ENCODE measurements around the gene UBL7. TPM values are rescaled to one million over a fixed set of nuclear protein-coding genes. Genes with fewer than 3 reads are reported as not detected.

The UBL7 gene
- total and polyA plus RNA-seq, 2 donors (not counting 1 experiment from before 2014, with no cell fraction given) = 44.4 to 73.9 TPM

DNA sequence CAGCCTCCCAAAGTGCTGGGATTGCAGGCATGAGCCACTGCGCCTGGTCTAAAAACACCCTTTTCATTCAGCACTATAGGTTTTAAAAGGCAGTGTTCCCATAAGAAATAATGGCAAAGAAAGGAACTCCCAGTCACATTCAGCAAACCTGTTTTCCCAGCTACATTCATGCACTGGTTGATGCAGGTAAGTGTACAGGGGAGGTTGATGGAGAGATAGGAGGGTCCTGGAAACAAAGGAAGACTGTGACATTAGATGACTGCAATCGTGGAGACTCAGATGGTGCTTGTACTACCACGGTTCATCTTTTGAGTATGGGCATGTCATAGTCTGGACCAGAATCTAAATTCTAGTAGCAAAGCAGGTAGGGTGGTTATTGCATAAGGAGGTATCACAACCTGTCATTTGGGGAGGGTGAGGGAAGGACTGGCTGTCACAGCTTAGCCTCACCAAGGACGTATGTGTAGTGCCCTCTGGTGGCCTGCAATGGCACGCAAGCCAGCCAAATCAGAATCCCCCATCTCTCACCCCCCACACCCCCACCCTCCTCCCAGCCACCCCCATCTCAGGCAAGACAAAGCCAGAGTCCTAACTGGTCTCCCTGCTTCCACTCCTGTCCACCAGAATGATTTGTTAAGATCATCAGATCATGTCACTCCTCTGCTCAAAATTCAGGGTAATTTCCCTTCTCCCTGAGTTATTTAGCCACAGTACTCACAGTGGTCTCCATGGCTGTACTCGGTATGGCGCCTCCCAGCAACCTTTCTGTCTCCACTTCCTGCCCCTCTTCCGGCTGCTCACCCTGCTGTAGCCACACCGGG, 28.8 kb upstream of the UBL7 start:
- Mint-ChIP-seq H3K27ac (no peak overlapping the region), H3K9me3 (ENCODE audit: insufficient read depth) (no peaks in the 10 kb centered on the region), H3K4me1 (peaks cover 11% of the 10 kb centered on the region), H3K27me3 (no peaks in the 10 kb centered on the region), H3K4me3 (peak overlapping the region; percentile 13)
- H3K9ac ChIP-seq (ENCODE audit: low read length) = no peak overlapping the region
- WGBS (ENCODE audit: insufficient coverage) = 12% methylated on average over 6 of the region's 9 CpGs
- peak; percentile 82 for DNase-seq
- peak overlapping the region; percentile 63 for H2AFZ ChIP-seq (ENCODE audit: insufficient read depth, low read depth, low read length, poor library complexity, severe bottlenecking)
- intact Hi-C loops (cut with micrococcal nuclease) = loop anchor here (1.0 to 5.0 kb wide), 3 partner anchors 51 to 116 kb away; partner anchors contain the start of gene ARID3B
- no peaks in the 10 kb centered on the region for H4K20me1 ChIP-seq (ENCODE audit: control insufficient read depth, insufficient read depth, low read length, poor library complexity, severe bottlenecking)
- peaks cover 0 to 5% of the 10 kb centered on the region in 2 experiments for H3K36me3 ChIP-seq (replicated peaks in 1 of 2; ENCODE audit: control extremely low read depth in 1 of 2, control insufficient read depth in 1 of 2, extremely low read depth in 1 of 2, insufficient read depth in 2 of 2, low read length in 1 of 2)
- H3K4me1 ChIP-seq (ENCODE audit: control insufficient read depth in 2 of 2, insufficient read depth in 2 of 2, low read length in 2 of 2) = peaks cover 10% of the 10 kb centered on the region in 2 donors
- ChIA-PET CTCF (interaction anchor here (0.7 to 4.4 kb wide), 21 partner anchors 10 to 138 kb away, joined by 3 to 44 read pairs (median 4); partner anchors contain the start of gene UBL7), POLR2A (no interaction called here)
- peak; percentile 96 for ATAC-seq (ENCODE audit: low read depth)
- no peak overlapping the region for H3K4me3 ChIP-seq (ENCODE audit: control extremely low read depth in 1 of 5, extremely low read depth in 1 of 5, insufficient read depth in 1 of 5, low read depth in 2 of 5, low read length in 4 of 5)
- no peaks in the 10 kb centered on the region for H3K27me3 ChIP-seq (replicated peaks in 1 of 4; ENCODE audit: control extremely low read depth in 1 of 4, control insufficient read depth in 3 of 4, insufficient read depth in 4 of 4, low read length in 3 of 4)
- H3K9me3 ChIP-seq (ENCODE audit: control extremely low read depth in 1 of 3, control insufficient read depth in 2 of 3, insufficient read depth in 1 of 3, low read length in 2 of 3) = no peaks in the 10 kb centered on the region
- TF ChIP-seq, protein P1, sequence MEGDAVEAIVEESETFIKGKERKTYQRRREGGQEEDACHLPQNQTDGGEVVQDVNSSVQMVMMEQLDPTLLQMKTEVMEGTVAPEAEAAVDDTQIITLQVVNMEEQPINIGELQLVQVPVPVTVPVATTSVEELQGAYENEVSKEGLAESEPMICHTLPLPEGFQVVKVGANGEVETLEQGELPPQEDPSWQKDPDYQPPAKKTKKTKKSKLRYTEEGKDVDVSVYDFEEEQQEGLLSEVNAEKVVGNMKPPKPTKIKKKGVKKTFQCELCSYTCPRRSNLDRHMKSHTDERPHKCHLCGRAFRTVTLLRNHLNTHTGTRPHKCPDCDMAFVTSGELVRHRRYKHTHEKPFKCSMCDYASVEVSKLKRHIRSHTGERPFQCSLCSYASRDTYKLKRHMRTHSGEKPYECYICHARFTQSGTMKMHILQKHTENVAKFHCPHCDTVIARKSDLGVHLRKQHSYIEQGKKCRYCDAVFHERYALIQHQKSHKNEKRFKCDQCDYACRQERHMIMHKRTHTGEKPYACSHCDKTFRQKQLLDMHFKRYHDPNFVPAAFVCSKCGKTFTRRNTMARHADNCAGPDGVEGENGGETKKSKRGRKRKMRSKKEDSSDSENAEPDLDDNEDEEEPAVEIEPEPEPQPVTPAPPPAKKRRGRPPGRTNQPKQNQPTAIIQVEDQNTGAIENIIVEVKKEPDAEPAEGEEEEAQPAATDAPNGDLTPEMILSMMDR (IDR thresholded peaks at IDR 0.05) = peak; percentile 78
- no peak for TF ChIP-seq EZH2 (IDR thresholded peaks at IDR 0.05; ENCODE audit: borderline replicate concordance, insufficient read depth, low read depth, low read length, poor library complexity, severe bottlenecking)
- no peaks in the 10 kb centered on the region for H3K79me2 ChIP-seq (ENCODE audit: control insufficient read depth, insufficient read depth, low read length)
- H3K27ac ChIP-seq (ENCODE audit: low read length in 2 of 2) = no peak overlapping the region
- H3K4me2 ChIP-seq (replicated peaks; ENCODE audit: low read depth, low read length, poor library complexity, severe bottlenecking) = peak overlapping the region; percentile 42

DNA sequence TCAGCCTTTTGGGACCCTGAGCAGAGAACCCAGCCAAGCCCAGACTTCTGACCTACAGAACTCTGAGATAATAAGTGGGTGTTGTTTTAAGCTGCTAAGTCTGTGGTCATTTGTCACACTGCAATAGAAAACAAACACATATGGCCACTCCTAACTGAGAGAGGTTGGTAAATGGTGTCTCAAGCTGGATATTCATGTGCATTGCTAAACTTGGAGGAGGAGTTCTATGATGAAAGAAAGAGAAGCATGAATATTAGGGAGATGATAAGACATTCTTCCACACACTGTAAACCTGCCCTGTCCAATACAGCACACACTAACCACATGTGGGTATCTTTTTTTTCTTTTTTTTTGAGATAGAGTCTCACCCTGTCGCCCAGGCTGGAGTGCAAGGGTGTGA, 27.8 kb upstream of the UBL7 start:
- no CpG with 5 or more reads among the region's 1 CpG for WGBS (ENCODE audit: insufficient coverage)
- H3K4me1 ChIP-seq (ENCODE audit: control insufficient read depth in 2 of 2, insufficient read depth in 2 of 2, low read length in 2 of 2) = peaks cover 10% of the 10 kb centered on the region in 2 donors
- H3K4me2 ChIP-seq (replicated peaks; ENCODE audit: low read depth, low read length, poor library complexity, severe bottlenecking) = no peak overlapping the region
- Mint-ChIP-seq H3K27me3 (no peaks in the 10 kb centered on the region), H3K4me1 (peaks cover 11% of the 10 kb centered on the region), H3K4me3 (no peak overlapping the region), H3K9me3 (ENCODE audit: insufficient read depth) (no peaks in the 10 kb centered on the region), H3K27ac (no peak overlapping the region)
- TF ChIP-seq EZH2 (IDR thresholded peaks at IDR 0.05; ENCODE audit: borderline replicate concordance, insufficient read depth, low read depth, low read length, poor library complexity, severe bottlenecking) = no peak
- TF ChIP-seq, protein P1 (IDR thresholded peaks at IDR 0.05) = no peak
- H3K27me3 ChIP-seq (replicated peaks in 1 of 4; ENCODE audit: control extremely low read depth in 1 of 4, control insufficient read depth in 3 of 4, insufficient read depth in 4 of 4, low read length in 3 of 4) = no peaks in the 10 kb centered on the region
- DNase-seq (no peak), ATAC-seq (ENCODE audit: low read depth) (no peak)
- no peaks in the 10 kb centered on the region for H3K9me3 ChIP-seq (ENCODE audit: control extremely low read depth in 1 of 3, control insufficient read depth in 2 of 3, insufficient read depth in 1 of 3, low read length in 2 of 3)
- H4K20me1 ChIP-seq (ENCODE audit: control insufficient read depth, insufficient read depth, low read length, poor library complexity, severe bottlenecking) = no peaks in the 10 kb centered on the region
- CTCF ChIA-PET = interaction anchor here (1.1 to 4.4 kb wide), 16 partner anchors 9 to 121 kb away, joined by 3 to 44 read pairs (median 4); partner anchors contain the start of gene UBL7
- H2AFZ ChIP-seq (ENCODE audit: insufficient read depth, low read depth, low read length, poor library complexity, severe bottlenecking) = no peak overlapping the region
- H3K4me3 ChIP-seq (ENCODE audit: control extremely low read depth in 1 of 5, extremely low read depth in 1 of 5, insufficient read depth in 1 of 5, low read depth in 2 of 5, low read length in 4 of 5) = no peak overlapping the region
- H3K27ac ChIP-seq (ENCODE audit: low read length in 2 of 2) = no peak overlapping the region
- peaks cover 0 to 5% of the 10 kb centered on the region in 2 experiments for H3K36me3 ChIP-seq (replicated peaks in 1 of 2; ENCODE audit: control extremely low read depth in 1 of 2, control insufficient read depth in 1 of 2, extremely low read depth in 1 of 2, insufficient read depth in 2 of 2, low read length in 1 of 2)
- intact Hi-C loops (cut with micrococcal nuclease) = loop anchor here (1.0 kb wide), 1 partner anchor 115 kb away; no protein-coding TSS in a partner anchor
- POLR2A ChIA-PET = no interaction called here
- no peaks in the 10 kb centered on the region for H3K79me2 ChIP-seq (ENCODE audit: control insufficient read depth, insufficient read depth, low read length)
- H3K9ac ChIP-seq (ENCODE audit: low read length) = no peak overlapping the region

Data from B cell (primary cell).